A549 (cell line): ENCODE data around the gene EBP. TPM values are rescaled to one million over a fixed set of nuclear protein-coding genes. Genes with fewer than 3 reads are reported as not detected.
"Not testable (repeated sequence)": the region's sequence is repeated elsewhere in the genome, so short reads cannot be mapped to it uniquely, and the experiment has no call there.

Experiments used
- ATAC-seq, 2 experiments: fragments of 200-7000 bp in 1 of 2; fragments of >200 bp in 1 of 2; cut with Nextera tagmentation in 1 of 2; cut with Tn5 transposase in 1 of 2; 3 replicates each; pipeline versions ENCODE4 v1.8.0 to v1.9.1; 2018 to 2020; ENCODE audit warnings: mild to moderate bottlenecking in 1 of 2, moderate library complexity in 1 of 2
- CTCF ChIA-PET: fragments of 300-600 bp; sonication (Branson Sonifier 250); formaldehyde crosslinking; extraction: SDS; loops from one replicate; lab custom pipeline; 2021; ENCODE audit warnings: antibody characterized with exemption, inconsistent platforms; lab: Yijun Ruan, JAX
- POLR2A ChIA-PET: fragments of 350-600 bp; formaldehyde crosslinking; extraction: SDS; loops from one replicate; lab custom pipeline; 2021; ENCODE audit warnings: antibody characterized with exemption, inconsistent platforms; lab: Yijun Ruan, JAX
- DNase-seq, 2 experiments: peaks; one replicate each; pipeline versions ENCODE4 v3.0.0 to v3.0.0-alpha.2; 2011 to 2016; ENCODE audit warnings: low read depth in 1 of 2, low spot score in 1 of 2
- FAIRE-seq: peaks from 2 replicates; lab custom pipeline; 2011; peaks lifted over from hg19 to GRCh38; lab: Jason Lieb, UNC
- H3K27ac ChIP-seq, 2 experiments: fragments of >200 bp; sonication (Bioruptor Twin); formaldehyde crosslinking; 3 replicates each; pipeline ENCODE4 v1.5.1; 2016 to 2017
- H3K4me1 ChIP-seq: fragments of >200 bp; sonication (Bioruptor Twin); formaldehyde crosslinking; 3 replicates; pipeline ENCODE4 v1.6.1; 2016
- H3K4me2 ChIP-seq: fragments of >200 bp; sonication (Bioruptor Twin); formaldehyde crosslinking; 3 replicates; pipeline ENCODE4 v1.6.1; 2016
- H3K4me3 ChIP-seq: fragments of >200 bp; sonication (Bioruptor Twin); formaldehyde crosslinking; 3 replicates; pipeline ENCODE4 v1.5.1; 2016
- H3K9me3 ChIP-seq: fragments of >200 bp; sonication (Bioruptor Twin); formaldehyde crosslinking; 3 replicates; pipeline ENCODE4 v1.6.1; 2016
- ATOH8 ChIP-seq: fragments of 250-450 bp; sonication (Bioruptor Pico); IDR thresholded peaks from 2 replicates; pipeline ENCODE4 v1.5.0; 2020; ENCODE audit warnings: low read depth, mild to moderate bottlenecking, moderate library complexity
- BCL3 ChIP-seq: fragments of >200 bp; sonication (Bioruptor Twin); formaldehyde crosslinking; IDR thresholded peaks from 3 replicates; pipeline ENCODE4 v1.6.1; 2016
- CEBPB ChIP-seq, 2 experiments: fragments of >200 bp in 1 of 2; sonication (Bioruptor Twin) in 1 of 2; formaldehyde crosslinking in 1 of 2; IDR thresholded peaks; 2 replicates each; pipeline ENCODE4 v1.6.1; 2012 to 2016
- CHD2 ChIP-seq: fragments of 150-350 bp; IDR thresholded peaks from 2 replicates; pipeline ENCODE4 v1.6.1; 2014; ENCODE audit warnings: low read length; ENCODE audit not compliant: partially characterized antibody
- E2F6 ChIP-seq: IDR thresholded peaks from 2 replicates; pipeline ENCODE4 v1.6.1; 2012; ENCODE audit warnings: low read depth, borderline replicate concordance
- EHMT2 ChIP-seq: fragments of 200-600 bp; sonication (generic); IDR thresholded peaks from 2 replicates; pipeline ENCODE4 v1.6.1; 2016; ENCODE audit warnings: antibody characterized with exemption, low read depth, mild to moderate bottlenecking, moderate library complexity
- ESRRA ChIP-seq: fragments of 150-350 bp; IDR thresholded peaks from 2 replicates; pipeline ENCODE4 v1.6.1; 2014; ENCODE audit warnings: mild to moderate bottlenecking, low read length, borderline replicate concordance
- FOSB ChIP-seq: fragments of 250-450 bp; sonication (Bioruptor Pico); IDR thresholded peaks from 2 replicates; pipeline ENCODE4 v1.5.0; 2020; ENCODE audit warnings: mild to moderate bottlenecking, moderate library complexity
- FOXS1 ChIP-seq: fragments of 250-450 bp; sonication (Bioruptor Pico); IDR thresholded peaks from 2 replicates; pipeline ENCODE4 v1.5.0; 2020; ENCODE audit warnings: mild to moderate bottlenecking, moderate library complexity
- HES2 ChIP-seq: fragments of >200 bp; sonication (Bioruptor Twin); formaldehyde crosslinking; IDR thresholded peaks from 2 replicates; pipeline ENCODE4 v1.6.1; 2016
- HEYL ChIP-seq: fragments of 250-450 bp; sonication (Bioruptor Pico); IDR thresholded peaks from 2 replicates; pipeline ENCODE4 v1.8.0; 2021; ENCODE audit warnings: mild to moderate bottlenecking, moderate library complexity
- HMGXB4 ChIP-seq: fragments of 250-450 bp; sonication (Bioruptor Pico); IDR thresholded peaks from 2 replicates; pipeline ENCODE4 v1.5.0; 2021; ENCODE audit warnings: mild to moderate bottlenecking, moderate library complexity, borderline replicate concordance
- HOXA7 ChIP-seq: fragments of 250-450 bp; sonication (Bioruptor Pico); IDR thresholded peaks from 2 replicates; pipeline ENCODE4 v1.5.0; 2020; ENCODE audit warnings: mild to moderate bottlenecking, moderate library complexity
- HOXB13 ChIP-seq: fragments of 250-450 bp; sonication (Bioruptor Pico); IDR thresholded peaks from 2 replicates; pipeline ENCODE4 v1.5.0; 2020; ENCODE audit warnings: low read depth, mild to moderate bottlenecking, moderate library complexity
- HOXB5 ChIP-seq: fragments of 250-450 bp; sonication (Bioruptor Pico); IDR thresholded peaks from 2 replicates; pipeline ENCODE4 v1.5.0; 2020; ENCODE audit warnings: mild to moderate bottlenecking, moderate library complexity
- JUN ChIP-seq, 2 experiments: fragments of >200 bp; sonication (Bioruptor Twin); formaldehyde crosslinking; IDR thresholded peaks; 2 replicates in 1 of 2; 3 replicates in 1 of 2; pipeline ENCODE4 v1.6.1; 2016 to 2017
- MAFK ChIP-seq: fragments of 450-650 bp; IDR thresholded peaks from 2 replicates; pipeline ENCODE4 v1.6.1; 2014; ENCODE audit not compliant: partially characterized antibody
- MAZ ChIP-seq: fragments of 150-350 bp; IDR thresholded peaks from 2 replicates; pipeline ENCODE4 v1.6.1; 2014; ENCODE audit warnings: antibody characterized with exemption, low read depth, low read length, borderline replicate concordance
- MYC ChIP-seq: IDR thresholded peaks from 2 replicates; pipeline ENCODE4 v1.6.1; 2012; ENCODE audit warnings: mild to moderate bottlenecking, inconsistent platforms, low read length, improper control_type of control experiment, borderline replicate concordance
- NFE2L2 ChIP-seq: fragments of 150-350 bp; conservative IDR thresholded peaks from 2 replicates; pipeline ENCODE4 v1.6.1; 2014; ENCODE audit warnings: low read length
- NR3C1 ChIP-seq: fragments of >200 bp; sonication (Bioruptor Twin); formaldehyde crosslinking; IDR thresholded peaks from 3 replicates; pipeline ENCODE4 v1.6.1; 2017
- POLR2A ChIP-seq: IDR thresholded peaks from 2 replicates; pipeline ENCODE4 v1.6.1; 2012; ENCODE audit warnings: mild to moderate bottlenecking, low read length
- RAD21 ChIP-seq, 2 experiments: fragments of >200 bp in 1 of 2; sonication (Bioruptor Twin) in 1 of 2; formaldehyde crosslinking in 1 of 2; IDR thresholded peaks in 1 of 2; conservative IDR thresholded peaks in 1 of 2; 2 replicates in 1 of 2; 3 replicates in 1 of 2; pipeline ENCODE4 v1.6.1; 2012 to 2018; ENCODE audit warnings: inconsistent platforms in 1 of 2
- RARB ChIP-seq: fragments of 250-450 bp; sonication (Bioruptor Pico); IDR thresholded peaks from 2 replicates; pipeline ENCODE4 v1.8.0; 2021; ENCODE audit warnings: mild to moderate bottlenecking, moderate library complexity
- RNF2 ChIP-seq: fragments of 200-600 bp; sonication (generic); IDR thresholded peaks from 2 replicates; pipeline ENCODE4 v1.6.1; 2016; ENCODE audit warnings: low read depth, mild to moderate bottlenecking, antibody characterized with exemption, moderate library complexity, borderline replicate concordance
- TP53 ChIP-seq: fragments of 250-450 bp; sonication (Bioruptor Pico); IDR thresholded peaks from 2 replicates; pipeline ENCODE4 v1.5.0; 2021; ENCODE audit warnings: mild to moderate bottlenecking, moderate library complexity
- USF2 ChIP-seq: fragments of 450-650 bp; IDR thresholded peaks from 2 replicates; pipeline ENCODE4 v1.6.1; 2014; ENCODE audit warnings: antibody characterized with exemption
- ZNF302 ChIP-seq: fragments of 250-450 bp; sonication (Bioruptor Pico); IDR thresholded peaks from 2 replicates; pipeline ENCODE4 v1.9.0; 2021; ENCODE audit warnings: inconsistent platforms, mild to moderate bottlenecking, moderate library complexity
- ZSCAN20 ChIP-seq: fragments of 250-450 bp; sonication (Bioruptor Pico); IDR thresholded peaks from 2 replicates; pipeline ENCODE4 v1.8.0; 2022; ENCODE audit warnings: mild to moderate bottlenecking, moderate library complexity
- WGBS: methylation state at CpG from one replicate; pipeline ENCODE4 v1.1.6; 2017; ENCODE audit errors: missing lambda C conversion rate; 5-methylcytosine and 5-hydroxymethylcytosine counted together
- polyA plus RNA-seq, 4 experiments: library from polyadenylated mRNA; depleted of rRNA in 3 of 4; stranded (reverse); fragments of >200 nt; fragmentation: RNase III in 1 of 4; extraction: RNeasy Plus Mini Kit Qiagen cat#74134 plus additional on column Dnase treatment in 1 of 4; gene quantifications; 2 replicates in 3 of 4; 3 replicates in 1 of 4; pipeline ENCODE4 v1.2.3, GENCODE V29; 2011 to 2017

The EBP gene
- polyA plus RNA-seq, 2 of the 4 experiments (the other 2 are of a cell fraction): 82.9 to 159 TPM

- TF ChIP-seq HMGXB4 (CRISPR knock-in tag) (no peak), POLR2A (no peak), USF2 (no peak), ESRRA (no peak), MAFK (no peak), HEYL (CRISPR knock-in tag) (no peak), MYC (no peak), HOXB5 (CRISPR knock-in tag) (no peak), ATOH8 (CRISPR knock-in tag) (no peak), HOXB13 (CRISPR knock-in tag) (no peak), NR3C1 (no peak), E2F6 (no peak), RARB (CRISPR knock-in tag) (no peak), HOXA7 (CRISPR knock-in tag) (no peak), BCL3 (no peak), ZSCAN20 (CRISPR knock-in tag) (no peak), RNF2 (no peak), FOSB (CRISPR knock-in tag) (no peak)
- FAIRE-seq (no peak), DNase-seq (no peak), ATAC-seq (no peak; a peak in 1 of 6 replicates)
- WGBS: 18% methylated on average over 5 of the region's 10 CpGs
- Histone ChIP-seq H3K27ac (peak overlapping the region; percentile 85 to 89), H3K4me1 (0 out of 3 replicates have a peak, but pooled peaks cover 3% of the 10 kb centered on the region), H3K4me3 (peak overlapping the region; percentile 88), H3K9me3 (no peaks in the 10 kb centered on the region), H3K4me2 (peak overlapping the region; percentile 86)
- ChIA-PET CTCF (no interaction called here), POLR2A (interaction anchor here (0.6 to 1.0 kb wide), 2 partner anchors 10 to 52 kb away, joined by 3 to 7 read pairs; partner anchors contain the start of gene RBM3)
These were observed 683 bp downstream of the EBP start for GRCh38 chrX:48522291-48522690.

GRCh38 chrX:48523682-48524081, 2.1 kb downstream of the EBP start:
- FAIRE-seq (no peak), DNase-seq (no peak), ATAC-seq (no peak)
- CTCF ChIA-PET: no interaction called here
- POLR2A ChIA-PET: no interaction called here
- Histone ChIP-seq H3K9me3 (no peaks in the 10 kb centered on the region), H3K4me1 (0 out of 3 replicates have a peak, but pooled peaks cover 3% of the 10 kb centered on the region), H3K4me3 (no peak overlapping the region), H3K27ac (no peak overlapping the region), H3K4me2 (no peak overlapping the region)
- TF ChIP-seq RNF2: no peak
- no peak for TF ChIP-seq CEBPB (IDR thresholded peaks at IDR 0.05)
- no peak for TF ChIP-seq NR3C1
- TF ChIP-seq CHD2: no peak
- TF ChIP-seq FOXS1: no peak
- no peak for TF ChIP-seq RAD21 (conservative IDR thresholded peaks at IDR 0.05 in 1 of 2, IDR thresholded peaks at IDR 0.05 in 1 of 2)
- no peak for TF ChIP-seq NFE2L2
- TF ChIP-seq ZNF302 (CRISPR knock-in tag): no peak
- no peak for TF ChIP-seq TP53 (CRISPR knock-in tag)
- no peak for TF ChIP-seq ESRRA
- TF ChIP-seq HES2: no peak
- TF ChIP-seq MAZ: no peak
- TF ChIP-seq JUN (IDR thresholded peaks at IDR 0.05): no peak
- no peak for TF ChIP-seq POLR2A
- no peak for TF ChIP-seq EHMT2
- WGBS: 95% methylated on average over 12 of the region's 12 CpGs

GRCh38 chrX:48525853-48526252, 4.2 kb downstream of the EBP start:
- H3K4me1 ChIP-seq, H3K4me3 ChIP-seq, H3K4me2 ChIP-seq, H3K9me3 ChIP-seq, POLR2A ChIA-PET, DNase-seq, ATAC-seq, FAIRE-seq, H3K27ac ChIP-seq: not testable (repeated sequence)
- CTCF ChIA-PET: interaction anchor here (1.0 kb wide), 1 partner anchor 32 kb away, joined by 4 read pairs; no protein-coding TSS in a partner anchor
- 90% methylated on average over 8 of the region's 8 CpGs for WGBS
